ENCODE results near the gene FAM110C.

- TF ChIP-seq POLR2A (IDR thresholded peaks at IDR 0.05; ENCODE audit: low read length) (no peak), GATA1 (IDR thresholded peaks at IDR 0.05; ENCODE audit: low read depth, low read length) (no peak)
Measured at GRCh38 chr2:66853-67252, 20.5 kb upstream of the FAM110C start.

Measured in erythroblast (primary cell).